SKM-1 (cell line): ENCODE measurements around the gene CACNA2D2.
A peak's percentile ranks its signal among the peaks of the same experiment; 100 is the strongest.

ENCODE experiments used
- DNase-seq: peaks from one replicate; lab custom pipeline; 2025; ENCODE audit not compliant: unreplicated experiment; lab: John Stamatoyannopoulos, UW

CACNA2D2 gene

DNA sequence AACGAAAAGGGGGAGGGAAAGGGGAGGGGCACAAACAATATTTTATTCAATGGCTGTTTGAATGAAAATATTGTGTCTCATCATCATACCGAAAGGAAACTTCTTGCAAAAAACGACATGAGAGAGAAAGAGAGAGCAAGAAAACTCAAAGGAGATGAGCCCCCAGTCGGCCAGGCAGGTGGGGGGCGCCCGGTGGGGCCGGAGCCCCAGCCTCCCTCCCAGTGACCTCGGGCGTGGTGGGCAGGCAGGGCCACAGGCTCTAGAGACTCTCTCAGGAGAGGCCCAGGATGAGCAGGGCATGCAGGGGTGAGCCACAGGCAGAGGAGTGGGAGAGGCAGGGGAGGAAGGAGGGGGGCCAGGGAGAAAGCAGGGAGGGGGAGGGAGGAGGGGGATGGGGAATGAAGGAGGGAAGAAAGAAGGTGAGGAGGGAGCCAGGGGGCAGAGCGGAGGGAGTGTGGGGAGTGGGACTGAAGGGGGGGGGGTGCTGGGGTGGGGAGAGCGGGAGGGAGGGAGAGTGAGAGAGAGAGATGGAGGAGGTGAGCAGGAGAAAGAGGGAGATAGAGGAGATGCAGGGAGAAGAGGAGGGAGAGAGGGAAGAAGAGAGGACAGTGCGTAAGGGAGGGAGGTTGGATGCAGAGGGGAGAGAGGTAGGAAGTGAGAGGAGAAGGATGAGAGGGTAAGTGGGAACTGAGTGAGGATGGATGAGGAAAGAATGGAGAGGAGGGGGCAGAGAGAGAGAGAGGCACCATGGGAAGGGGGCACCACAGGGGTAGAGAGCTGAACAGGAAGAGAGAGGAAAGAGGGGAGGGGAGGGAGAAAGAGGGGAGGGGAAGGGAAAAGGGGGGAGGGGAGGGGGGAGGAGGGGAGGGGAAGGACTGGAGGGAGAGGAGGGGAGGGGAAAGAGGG is 130.0 kb downstream of the CACNA2D2 start:
- no peak for DNase-seq

DNA sequence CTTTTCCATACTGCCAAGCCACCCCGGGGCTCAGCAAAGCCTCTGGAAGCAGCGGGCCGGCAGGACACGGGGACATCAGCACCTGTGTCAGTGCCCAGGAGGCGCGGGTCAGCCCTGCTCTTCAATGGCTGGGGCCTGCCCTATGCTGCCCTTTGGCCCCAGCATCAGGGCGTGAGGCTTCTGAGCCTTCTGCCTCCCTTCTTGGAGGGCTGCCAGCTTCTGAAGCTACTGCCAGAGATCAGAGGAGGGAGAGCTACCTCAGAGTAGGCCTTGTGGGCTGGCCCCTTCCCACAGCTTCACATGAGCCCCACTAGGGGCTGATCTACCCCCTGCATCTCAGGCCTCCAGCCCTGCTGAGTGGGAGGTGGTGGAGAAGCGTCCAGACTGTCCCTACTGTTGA is 131.1 kb downstream of the CACNA2D2 start:
- DNase-seq: no peak

DNA sequence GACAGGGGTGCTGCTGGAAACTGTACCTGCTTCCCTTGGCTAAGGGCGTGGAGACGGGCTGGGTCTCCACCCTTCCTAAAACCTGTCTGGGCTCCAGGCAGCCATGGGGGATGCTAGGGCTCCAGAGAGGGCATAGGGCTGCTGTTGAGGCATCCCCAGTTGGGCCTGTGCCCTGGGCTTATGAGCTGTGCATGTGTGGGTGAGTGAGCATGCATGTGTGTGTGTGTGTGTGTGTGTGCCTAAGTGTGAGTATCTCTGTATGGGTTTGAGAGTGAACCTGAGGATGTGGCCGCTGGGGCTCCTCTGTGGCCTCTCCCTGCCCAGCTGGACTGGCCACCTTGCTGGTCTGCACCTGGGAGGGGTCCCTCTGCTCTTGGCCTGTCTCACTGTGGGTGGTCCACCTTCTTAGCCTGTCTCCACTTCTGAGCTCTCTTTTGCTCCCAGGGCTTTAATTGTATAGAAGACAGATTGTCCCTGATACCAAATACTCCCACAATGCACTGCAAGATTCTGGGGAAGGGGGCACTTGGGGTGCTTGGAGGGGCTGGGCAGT is 132.2 kb downstream of the CACNA2D2 start:
- no peak for DNase-seq

DNA sequence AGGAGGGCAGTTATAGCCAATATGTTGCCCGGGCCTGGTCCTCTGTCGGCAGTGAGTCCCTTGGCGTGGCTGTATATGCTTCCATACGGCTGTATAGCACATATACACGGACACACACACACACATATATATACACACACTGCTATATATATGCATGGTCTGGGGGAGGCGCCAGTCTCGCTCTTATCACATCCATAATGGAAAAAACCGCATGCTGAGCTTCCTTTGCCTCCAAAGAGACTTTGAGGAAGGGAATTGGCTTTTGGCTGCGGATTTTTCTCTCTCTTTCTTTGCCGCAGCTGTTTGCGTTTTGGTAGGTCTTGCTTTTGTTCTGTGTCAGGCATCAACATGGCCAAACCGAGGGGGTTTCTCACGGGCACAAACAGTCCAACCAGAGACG is 132.8 kb downstream of the CACNA2D2 start:
- no peak for DNase-seq

DNA sequence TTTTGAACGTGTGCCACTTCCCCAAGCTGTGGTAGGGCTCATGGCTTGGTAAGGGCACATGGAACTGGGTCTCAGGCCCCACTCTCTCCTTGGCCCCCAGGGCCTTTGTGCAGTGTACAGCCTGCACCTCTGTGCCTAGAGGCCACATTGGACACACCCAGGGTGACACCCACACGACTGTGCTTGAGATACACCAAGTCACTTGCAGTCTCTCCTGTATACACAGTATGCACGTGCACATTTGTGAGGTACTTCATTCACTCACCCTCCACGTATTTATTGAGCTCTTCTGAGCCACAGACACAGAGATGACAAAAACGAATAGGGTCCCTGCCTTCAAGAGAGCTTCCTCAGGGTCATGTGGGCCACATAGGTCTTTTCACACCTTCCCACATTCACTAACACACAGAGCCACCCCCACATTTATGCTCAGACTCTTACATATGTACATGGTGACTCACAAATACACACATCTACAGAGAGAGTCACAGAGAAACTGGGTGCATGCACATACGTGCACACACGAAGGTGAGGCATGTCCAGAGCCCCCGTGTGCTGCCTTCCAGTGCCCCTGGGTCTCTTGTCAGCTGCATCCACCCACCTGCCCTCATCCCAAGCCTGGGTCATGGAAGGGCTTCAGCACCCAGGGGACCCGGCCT is 134.3 kb downstream of the CACNA2D2 start:
- DNase-seq: no peak

DNA sequence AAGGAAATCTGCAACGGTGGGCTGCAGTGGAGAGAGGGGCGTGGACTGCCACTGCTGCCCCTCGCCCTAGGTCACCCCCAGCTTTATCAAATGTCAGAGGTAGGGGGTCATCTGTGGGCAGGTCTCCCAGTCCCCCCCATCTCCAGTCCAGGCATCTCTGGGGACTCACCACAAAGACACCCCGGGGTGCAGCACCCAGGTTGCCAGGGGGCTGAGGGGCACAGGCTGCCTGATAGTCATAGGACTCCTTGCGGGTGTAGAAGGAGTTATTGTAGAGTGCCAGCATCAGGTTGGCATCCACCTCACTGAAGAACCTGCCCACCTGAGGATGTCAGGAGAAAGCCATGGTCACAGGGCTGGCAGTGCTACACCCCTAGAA is 137.6 kb downstream of the CACNA2D2 start:
- no peak for DNase-seq

DNA sequence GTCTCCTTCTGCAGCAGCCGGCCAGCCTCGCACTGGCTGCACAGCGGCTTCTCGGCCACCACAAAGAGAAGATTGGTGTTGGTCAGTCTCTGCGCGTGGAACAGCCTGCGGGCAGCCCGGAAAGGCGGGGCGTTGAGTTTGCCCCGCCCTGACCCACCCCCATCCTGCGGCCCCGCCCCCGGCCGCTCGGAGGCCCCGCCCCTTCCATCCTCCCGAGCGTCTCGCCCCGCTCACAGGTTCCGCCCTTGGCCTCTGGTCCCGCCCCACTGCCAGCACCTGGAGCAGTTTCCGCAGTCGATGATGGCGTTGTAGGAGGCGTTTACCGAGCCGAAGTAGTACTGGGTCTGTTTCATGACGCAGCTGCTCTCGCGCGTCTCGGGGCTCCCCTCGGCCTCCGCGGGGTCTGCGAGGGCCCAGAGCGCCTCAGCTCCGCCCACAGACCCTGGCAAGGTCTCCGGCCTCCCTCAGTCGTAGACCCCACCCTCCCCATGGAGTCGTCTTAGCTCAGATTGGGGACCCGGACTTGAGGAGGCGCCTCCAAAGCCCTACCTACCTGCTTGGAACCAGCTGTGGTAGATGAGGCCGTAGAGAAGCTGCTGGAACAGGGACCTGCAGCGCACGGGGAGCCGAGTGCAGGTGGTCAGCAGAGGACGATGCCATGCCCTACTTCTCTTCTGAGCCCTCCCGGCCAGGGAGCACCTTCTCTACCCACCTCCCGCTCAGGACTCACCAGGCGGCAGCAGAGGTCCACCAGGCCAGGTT is 138.2 kb downstream of the CACNA2D2 start:
- DNase-seq: peak; percentile 34

DNA sequence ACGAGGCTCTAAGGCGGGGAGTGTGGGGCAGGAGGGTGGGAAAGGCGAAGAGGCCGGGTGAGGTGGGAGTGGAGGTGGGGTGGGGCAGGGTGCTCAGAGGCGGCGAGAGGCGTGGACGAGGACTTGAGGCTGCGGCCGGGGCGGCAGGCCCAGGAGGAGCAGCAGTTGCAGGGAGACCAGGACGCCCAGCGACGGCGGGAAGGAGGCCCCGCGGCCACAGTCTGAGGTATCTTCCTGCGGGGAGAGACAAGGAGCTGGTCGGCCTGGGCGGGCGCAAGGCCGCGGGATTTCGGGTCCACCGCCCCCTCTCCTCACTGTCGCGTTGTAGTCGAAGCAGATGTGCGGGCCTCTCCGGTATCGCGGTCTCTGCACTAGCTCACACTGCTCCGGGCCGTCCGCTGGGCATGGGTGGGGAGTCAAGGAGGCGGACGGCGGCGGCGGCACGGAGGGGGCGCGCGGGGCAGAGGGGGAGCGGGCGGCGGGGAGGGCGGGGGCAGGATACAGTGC is 138.8 kb downstream of the CACNA2D2 start:
- no peak for DNase-seq

DNA sequence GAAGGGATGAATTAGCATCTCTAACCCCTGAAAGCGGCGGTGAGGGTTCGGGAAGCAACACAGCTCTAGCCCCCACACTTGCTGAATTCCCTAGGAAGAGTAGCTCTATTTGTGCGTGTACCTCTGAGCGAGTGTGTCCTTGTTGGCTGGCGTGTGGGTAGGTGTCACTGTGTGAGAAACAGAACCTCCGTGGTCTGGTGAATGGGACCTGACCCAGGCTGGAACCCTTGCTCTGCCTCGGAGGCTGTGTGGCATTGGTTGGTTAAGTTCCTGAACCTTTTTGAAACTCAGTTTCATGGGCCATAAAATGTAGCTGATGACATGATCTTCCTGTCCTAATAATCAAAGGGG is 143.7 kb downstream of the CACNA2D2 start:
- DNase-seq: no peak

DNA sequence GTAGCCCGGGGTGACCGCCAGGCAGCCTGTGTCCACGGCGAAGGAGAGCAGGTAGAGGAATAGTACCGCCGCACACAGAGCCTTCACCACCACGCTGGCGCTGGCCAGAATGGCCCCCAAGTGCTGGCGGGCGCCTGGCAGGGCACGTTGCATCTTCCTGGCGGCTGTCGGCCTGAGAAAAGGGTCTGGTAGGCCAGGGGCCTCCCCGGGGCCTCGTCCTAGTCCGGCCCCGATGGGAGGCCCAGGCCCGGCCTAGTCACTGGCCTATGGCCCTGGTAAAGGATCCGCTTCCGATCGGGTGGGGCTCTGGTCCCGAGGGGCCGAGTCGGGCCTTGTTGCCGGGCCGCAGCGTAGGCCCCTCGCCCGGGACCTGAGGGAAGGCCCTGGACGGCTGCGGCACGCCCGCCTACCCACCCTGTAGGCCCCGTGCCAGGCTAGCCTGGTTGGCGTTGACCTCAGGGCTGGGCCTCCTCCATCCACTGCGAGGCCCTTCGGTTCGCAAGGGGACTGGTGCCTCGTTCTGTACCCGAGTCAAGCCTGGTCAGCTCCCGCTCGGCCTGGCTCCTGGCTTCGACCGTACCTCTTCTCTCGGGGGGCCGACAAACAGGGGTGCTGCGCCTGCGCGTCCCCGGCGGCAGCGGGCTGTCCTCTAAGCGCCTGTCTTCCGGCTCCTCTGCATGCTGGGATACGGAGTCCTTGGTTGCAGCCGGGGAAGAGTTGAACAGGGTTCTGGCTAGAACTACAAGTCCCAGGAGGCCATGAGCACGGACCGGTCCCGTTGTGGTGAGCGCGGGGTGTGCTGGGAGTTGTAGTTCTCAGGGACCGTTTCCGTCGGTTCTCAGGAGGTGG is 144.3 kb downstream of the CACNA2D2 start, which contains the start of gene TMEM115:
TSS of gene TMEM115 (minus strand) at position 611 of the 849 bp plus-strand sequence. CDS start at position 153, 458 bp downstream.
- peak; percentile 97 for DNase-seq

DNA sequence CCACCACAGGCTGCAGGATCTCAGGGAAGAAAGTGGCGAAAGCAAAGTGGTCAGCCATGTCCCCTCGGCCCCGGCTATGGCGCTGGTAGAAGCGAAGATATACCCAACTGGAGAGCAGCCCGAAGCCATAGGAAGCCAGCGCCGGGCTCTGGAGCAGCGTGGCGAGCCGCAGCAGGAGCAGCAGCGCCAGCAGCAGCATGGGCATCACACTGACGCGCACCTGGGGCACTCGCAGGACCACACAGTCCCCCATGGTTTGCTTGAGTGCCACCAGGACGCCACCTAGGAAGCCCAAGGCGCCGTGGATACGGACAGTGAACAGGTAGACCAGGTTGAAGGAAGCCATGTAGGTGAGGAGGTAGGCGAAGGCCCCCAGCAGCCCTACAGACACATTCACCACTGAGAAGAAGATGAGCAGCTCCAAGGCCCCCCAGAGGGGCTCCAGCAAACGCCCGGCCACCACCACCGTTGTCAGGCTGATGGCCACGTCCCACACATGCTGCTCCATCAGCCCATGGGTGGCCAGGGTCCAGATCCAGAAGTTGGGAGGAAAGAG is 145.0 kb downstream of the CACNA2D2 start:
- DNase-seq: no peak

DNA sequence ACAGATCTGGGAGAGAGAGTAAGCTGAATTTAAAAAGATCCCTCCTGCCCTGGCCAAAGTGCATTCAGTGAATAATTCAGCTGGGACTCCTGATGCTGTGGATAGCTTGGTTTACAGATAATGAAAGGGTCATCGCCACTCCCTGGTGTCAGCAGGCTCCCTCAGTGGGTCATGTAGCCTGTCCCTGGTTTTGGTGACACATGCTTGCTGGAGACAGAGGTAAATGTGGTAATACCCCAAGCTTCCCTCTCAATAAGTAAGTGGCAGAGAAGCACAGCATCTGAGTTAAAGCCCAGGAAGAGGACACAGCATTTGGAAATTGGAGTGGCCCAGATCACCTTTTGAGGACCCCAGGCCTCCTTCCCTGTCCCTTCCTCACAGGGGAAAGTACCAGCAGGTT is 146.0 kb downstream of the CACNA2D2 start:
- DNase-seq: no peak

DNA sequence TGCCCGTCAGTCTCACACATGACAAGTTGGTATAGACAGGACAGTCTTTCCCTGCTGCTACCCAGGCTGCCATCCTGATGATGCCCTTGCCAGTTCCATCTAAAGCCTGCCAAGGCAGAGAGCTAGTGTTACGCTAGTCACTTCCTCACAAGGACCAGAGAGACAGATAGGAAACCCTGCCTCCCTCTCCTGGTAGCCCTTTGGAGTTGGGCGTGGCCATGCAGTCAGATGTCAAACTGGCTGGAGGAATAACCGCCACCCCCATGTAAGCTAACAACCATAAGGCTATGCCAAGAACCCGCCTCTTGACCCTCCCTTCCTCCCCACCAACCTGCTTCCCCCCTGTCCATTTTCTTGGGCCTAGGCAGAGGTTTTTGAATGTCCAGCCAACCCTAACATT is 146.9 kb downstream of the CACNA2D2 start:
- DNase-seq: no peak

DNA sequence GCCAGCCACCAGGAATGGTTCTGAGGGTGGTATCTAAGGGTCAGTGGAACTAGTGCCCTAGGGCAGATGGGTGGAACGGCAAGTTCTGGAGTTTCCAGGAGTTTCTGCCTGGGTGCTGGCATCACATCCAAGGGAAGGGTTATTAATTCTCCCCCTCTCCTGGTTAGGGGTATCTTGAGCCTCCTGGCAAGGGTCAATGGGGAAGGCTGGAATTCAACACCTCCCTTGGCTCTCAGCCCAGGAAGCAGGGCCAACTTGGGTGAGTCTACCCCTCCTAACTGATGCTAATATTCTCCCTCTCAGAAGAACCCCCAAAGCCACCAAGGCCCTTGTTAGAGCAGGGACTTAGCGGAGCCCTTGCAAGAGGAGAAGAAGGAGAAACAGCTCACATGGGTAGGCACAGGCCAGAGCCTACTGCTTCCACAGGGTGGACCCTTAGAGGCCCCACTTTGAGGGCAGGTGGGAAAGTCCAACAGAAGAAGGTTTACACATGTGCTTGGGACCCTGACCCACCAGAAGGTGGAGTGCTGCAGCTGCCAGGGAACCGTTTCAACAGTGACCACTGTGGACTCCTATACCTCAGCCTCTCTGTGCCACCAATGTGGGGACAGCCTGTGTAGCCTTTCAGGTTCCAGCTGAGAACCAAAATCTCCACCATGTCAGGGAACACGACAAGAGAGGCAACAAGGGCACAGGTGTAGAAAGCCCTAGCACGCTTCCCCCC is 147.4 kb downstream of the CACNA2D2 start:
- no peak for DNase-seq

DNA sequence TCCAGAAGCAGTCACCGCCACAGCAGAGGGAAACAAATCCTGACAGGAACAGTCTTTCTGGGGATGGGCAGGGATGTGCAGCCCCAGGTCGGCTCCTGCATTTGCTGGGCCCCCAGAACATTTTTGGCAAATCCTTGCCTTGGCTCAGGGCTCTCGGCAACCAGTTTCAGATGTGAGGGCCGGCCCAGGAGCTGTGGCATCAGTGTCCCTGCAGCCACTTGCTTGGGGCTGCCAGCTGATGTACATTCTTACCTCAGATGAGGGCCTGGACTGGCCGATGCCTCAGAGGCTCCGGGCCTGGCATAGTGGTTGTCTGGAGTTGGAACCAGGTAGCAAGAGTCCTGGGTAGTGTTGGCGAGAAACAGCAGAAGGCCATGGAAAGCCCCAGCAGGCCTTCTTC is 148.6 kb downstream of the CACNA2D2 start:
- no peak for DNase-seq

DNA sequence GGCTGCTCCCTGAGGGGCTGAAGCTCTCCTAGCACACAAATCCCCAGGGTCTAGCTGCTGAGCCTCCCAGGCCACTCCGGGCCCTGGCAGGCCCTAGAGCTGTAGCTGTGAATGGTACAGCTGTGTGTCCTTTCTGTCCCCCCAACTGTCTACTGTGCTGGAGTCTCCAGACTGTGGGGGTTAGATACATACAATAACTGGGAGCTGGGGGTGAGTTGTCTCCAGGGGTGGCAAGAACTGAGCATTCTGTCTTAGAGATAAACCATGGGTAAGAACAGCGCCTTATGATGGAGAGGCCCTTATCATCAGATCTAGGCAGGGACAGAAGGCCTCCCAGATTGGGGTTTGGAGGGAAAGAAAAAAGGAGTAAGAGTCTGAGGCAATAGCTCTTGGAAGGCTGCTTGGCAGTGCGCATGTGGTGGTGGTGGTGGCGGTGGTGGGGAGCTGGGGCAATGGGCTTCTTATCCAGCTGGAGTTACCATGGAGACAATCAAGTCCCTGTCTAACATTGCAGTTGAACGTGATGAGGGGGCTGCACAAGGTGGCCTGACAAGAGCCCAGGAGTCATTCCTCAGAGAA is 149.2 kb downstream of the CACNA2D2 start:
- DNase-seq: no peak

DNA sequence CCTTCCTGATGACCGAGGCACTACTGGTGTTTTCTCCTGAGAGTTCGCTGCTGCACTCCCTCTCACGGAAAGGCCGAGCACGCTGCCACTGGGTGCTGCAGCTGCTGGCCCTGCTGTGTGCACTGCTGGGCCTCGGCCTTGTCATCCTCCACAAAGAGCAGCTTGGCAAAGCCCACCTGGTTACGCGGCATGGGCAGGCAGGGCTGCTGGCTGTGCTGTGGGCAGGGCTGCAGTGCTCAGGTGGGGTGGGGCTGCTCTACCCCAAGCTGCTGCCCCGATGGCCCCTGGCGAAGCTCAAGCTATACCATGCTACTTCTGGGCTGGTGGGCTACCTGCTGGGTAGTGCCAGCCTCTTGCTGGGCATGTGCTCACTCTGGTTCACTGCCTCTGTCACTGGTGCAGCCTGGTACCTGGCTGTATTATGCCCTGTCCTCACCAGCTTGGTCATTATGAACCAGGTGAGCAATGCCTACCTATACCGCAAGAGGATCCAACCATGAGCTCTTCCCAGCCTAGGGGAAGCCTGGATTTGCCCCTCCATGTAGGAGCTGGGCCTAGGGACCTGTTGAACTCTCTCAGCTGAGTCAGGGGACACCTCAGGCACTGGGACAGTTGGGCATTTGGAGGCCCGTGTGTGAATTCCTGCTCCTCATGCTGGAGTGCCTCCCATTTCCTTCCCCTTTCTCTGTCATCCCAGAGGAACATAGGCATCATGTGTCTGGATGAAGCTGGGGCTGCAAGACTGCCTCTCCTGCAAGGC is 150.0 kb downstream of the CACNA2D2 start:
- no peak for DNase-seq

DNA sequence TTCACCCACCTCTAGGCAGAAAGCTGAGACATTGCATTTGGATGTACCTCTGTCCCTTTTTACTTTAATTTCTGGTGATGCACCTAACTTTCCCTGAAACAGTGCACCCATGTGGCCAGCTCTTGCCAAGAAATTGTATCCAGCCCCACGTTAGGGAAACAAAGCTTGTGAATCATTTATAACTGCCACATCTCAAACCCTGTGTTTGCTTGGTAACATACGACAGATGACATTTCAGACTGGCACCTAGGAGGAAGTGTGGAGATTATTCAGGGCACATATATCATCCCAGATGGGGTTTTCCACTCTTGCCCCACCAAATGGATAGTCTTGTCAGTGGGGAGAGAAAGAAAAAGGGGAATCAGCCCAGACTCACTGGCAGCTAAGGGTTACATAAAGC is 150.7 kb downstream of the CACNA2D2 start:
- no peak for DNase-seq
